Stimulated activated naive CD8-positive, alpha-beta T cell treated with anti-CD3 and anti-CD28 coated beads, Interleukin-15, amount 100 ng/mL, for 72 hours (primary cell): ENCODE measurements around the gene PABPC4L.

ENCODE experiments used
- ATAC-seq: fragments of 150-1000 bp; cut with Tn5 transposase; 2 replicates; pipeline ENCODE4 v1.10.0; 2021; ENCODE audit warnings: mild to moderate bottlenecking, moderate library complexity
- DNase-seq, 2 donors: peaks; one replicate each; pipeline ENCODE4 v3.0.0; 2021 to 2022
- H3K27ac Mint-ChIP-seq, 2 donors: one replicate each; pipeline ENCODE4 v1.8.0; 2022; ENCODE audit warnings: mild to moderate bottlenecking in 2 of 2, mixed read lengths in 2 of 2, moderate library complexity in 2 of 2
- H3K27me3 Mint-ChIP-seq: one replicate; pipeline ENCODE4 v1.8.0; 2022; ENCODE audit warnings: mixed read lengths
- H3K4me1 Mint-ChIP-seq: one replicate; pipeline ENCODE4 v1.8.0; 2022; ENCODE audit warnings: mild to moderate bottlenecking, mixed read lengths
- H3K4me3 Mint-ChIP-seq, 2 donors: one replicate each; pipeline ENCODE4 v1.8.0; 2022; ENCODE audit warnings: mild to moderate bottlenecking in 2 of 2, mixed read lengths in 2 of 2, moderate library complexity in 1 of 2
- H3K9me3 Mint-ChIP-seq, 2 donors: one replicate each; pipeline ENCODE4 v1.8.0; 2022; ENCODE audit warnings: mixed read lengths in 2 of 2

The PABPC4L gene

DNA sequence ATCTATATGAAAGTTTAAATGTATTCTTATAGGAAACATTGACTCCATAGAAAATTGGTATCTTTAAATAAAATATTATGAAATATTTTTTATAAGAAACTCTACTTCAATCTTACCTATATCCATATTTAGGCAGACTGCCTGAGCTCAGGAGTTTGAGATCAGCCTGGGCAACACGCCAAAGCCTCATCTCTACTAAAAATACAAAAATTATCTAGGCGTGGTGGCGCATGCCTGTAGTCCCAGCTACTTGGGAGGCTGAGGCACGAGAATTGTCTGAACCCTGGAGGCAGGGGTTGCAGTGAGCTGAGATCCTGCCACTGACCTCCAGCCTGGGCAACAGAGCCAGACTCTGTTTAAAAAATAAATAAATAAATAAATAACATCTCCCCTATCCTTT, 47.5 kb downstream of the PABPC4L start:
- no peak for ATAC-seq
- H3K4me3 Mint-ChIP-seq: no peak overlapping the region

DNA sequence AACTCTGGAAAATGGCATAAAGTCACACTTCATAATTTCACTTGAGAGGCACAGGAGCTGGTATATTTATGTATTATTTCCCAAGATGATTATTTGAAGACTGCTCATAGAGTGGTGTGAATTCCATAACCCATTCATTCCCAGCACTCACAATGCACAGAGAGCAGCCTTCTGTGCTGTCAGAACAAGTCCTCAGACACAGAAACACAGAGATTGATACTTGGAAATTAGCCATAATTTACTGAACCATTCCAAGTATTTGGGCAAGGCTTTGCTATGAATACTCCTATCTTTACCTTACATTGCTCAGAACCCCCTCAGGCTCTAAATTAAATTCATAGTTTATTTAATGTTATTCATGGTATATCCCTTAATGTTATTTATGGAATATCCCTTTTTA, 53.6 kb downstream of the PABPC4L start:
- DNase-seq (no peak), ATAC-seq (no peak)
- H3K9me3 Mint-ChIP-seq: peaks cover 0 to 10% of the 10 kb centered on the region in 2 donors
- H3K27ac Mint-ChIP-seq: no peak overlapping the region
- no peak overlapping the region for H3K4me3 Mint-ChIP-seq
- H3K4me1 Mint-ChIP-seq: no peaks in the 10 kb centered on the region
- H3K27me3 Mint-ChIP-seq: no peaks in the 10 kb centered on the region

More for the DNA sequence above, 47.5 kb downstream of the PABPC4L start:
- no peak for DNase-seq
- no peaks in the 10 kb centered on the region for H3K27me3 Mint-ChIP-seq
- no peaks in the 10 kb centered on the region for H3K4me1 Mint-ChIP-seq
- no peak overlapping the region for H3K27ac Mint-ChIP-seq
- no peaks in the 10 kb centered on the region for H3K9me3 Mint-ChIP-seq
